Stomach (tissue), 4 donors: ENCODE results near the gene RANBP3.

Experiments
- POLR2A ChIP-seq, 4 donors: fragments of 450-650 bp; IDR thresholded peaks; one replicate each; pipeline ENCODE4 v1.6.1; 2016; ENCODE audit warnings: antibody characterized with exemption in 4 of 4, control low read depth in 2 of 4, mild to moderate bottlenecking in 1 of 4, moderate library complexity in 1 of 4
- TF ChIP-seq, protein P1 (sequence below), 7 experiments: fragments of 450-650 bp in 4 of 7; fragments of 200-600 bp in 3 of 7; sonication (generic) in 3 of 7; IDR thresholded peaks; one replicate each; pipeline ENCODE4 v1.5.1; 2016 to 2019; ENCODE audit warnings: antibody characterized with exemption in 7 of 7, control low read depth in 2 of 7, mild to moderate bottlenecking in 1 of 7

DNA sequence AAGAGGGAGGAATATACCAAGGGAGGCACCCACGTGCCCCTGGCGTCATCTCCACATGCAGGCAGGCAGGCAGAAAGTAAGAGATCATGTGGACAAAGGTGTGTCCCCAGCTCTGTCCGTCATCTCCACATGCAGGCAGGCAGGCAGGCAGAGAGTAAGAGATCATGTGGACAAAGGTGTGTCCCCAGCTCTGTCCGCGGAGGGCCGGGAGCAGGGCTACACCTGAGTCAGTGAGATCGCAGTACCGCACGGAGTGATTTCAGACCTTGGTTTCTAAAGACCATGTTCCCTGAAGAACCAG, 41.7 kb downstream of the RANBP3 start:
- TF ChIP-seq, protein P1, sequence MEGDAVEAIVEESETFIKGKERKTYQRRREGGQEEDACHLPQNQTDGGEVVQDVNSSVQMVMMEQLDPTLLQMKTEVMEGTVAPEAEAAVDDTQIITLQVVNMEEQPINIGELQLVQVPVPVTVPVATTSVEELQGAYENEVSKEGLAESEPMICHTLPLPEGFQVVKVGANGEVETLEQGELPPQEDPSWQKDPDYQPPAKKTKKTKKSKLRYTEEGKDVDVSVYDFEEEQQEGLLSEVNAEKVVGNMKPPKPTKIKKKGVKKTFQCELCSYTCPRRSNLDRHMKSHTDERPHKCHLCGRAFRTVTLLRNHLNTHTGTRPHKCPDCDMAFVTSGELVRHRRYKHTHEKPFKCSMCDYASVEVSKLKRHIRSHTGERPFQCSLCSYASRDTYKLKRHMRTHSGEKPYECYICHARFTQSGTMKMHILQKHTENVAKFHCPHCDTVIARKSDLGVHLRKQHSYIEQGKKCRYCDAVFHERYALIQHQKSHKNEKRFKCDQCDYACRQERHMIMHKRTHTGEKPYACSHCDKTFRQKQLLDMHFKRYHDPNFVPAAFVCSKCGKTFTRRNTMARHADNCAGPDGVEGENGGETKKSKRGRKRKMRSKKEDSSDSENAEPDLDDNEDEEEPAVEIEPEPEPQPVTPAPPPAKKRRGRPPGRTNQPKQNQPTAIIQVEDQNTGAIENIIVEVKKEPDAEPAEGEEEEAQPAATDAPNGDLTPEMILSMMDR (IDR thresholded peaks at IDR 0.05): no peak
- no peak for TF ChIP-seq POLR2A (IDR thresholded peaks at IDR 0.05)
